Esophagus muscularis mucosa (tissue), 3 donors: ENCODE results near the gene BRPF1.

Experiments used
- CTCF ChIP-seq, 3 experiments: fragments of 200-600 bp in 2 of 3; fragments of 450-650 bp in 1 of 3; sonication (generic) in 2 of 3; IDR thresholded peaks; one replicate each; pipeline ENCODE4 v1.5.1; 2017 to 2019; ENCODE audit warnings: antibody characterized with exemption in 3 of 3, mild to moderate bottlenecking in 2 of 3, moderate library complexity in 1 of 3
- POLR2AphosphoS5 ChIP-seq, 2 donors: sonication (generic); formaldehyde crosslinking; IDR thresholded peaks; one replicate each; pipeline ENCODE4 v1.6.1; 2017; ENCODE audit warnings: antibody characterized with exemption in 2 of 2

DNA sequence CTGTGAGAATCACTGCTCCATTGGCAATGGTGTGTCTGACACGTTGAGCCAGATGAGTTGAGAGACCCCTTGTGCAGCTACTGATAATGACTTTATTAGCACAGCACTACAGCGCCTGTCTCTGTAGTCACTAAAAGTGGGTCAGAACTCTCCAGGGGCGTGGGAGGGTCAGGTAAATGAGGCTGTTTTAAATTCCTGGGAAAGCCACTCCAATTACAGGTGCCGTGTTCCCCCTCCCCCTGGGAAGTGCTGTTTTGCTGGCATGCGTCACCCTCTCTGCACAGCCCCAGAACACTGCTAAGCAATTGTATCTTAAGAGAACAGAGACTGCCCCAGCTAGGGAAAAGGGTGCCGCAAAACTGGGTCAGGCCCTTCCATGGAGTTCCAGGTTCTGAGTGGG is 49.4 kb upstream of the BRPF1 start:
- TF ChIP-seq CTCF (IDR thresholded peaks at IDR 0.05), result no peak
- TF ChIP-seq POLR2AphosphoS5 (IDR thresholded peaks at IDR 0.05), result no peak
